Activated CD8-positive, alpha-beta memory T cell treated with anti-CD3 and anti-CD28 coated beads, Interleukin-2, amount 10 ng/mL, durations not matched to agents 7 days and 5 days (primary cell): ENCODE results near the gene PPP1R11. TPM values are rescaled to one million over a fixed set of nuclear protein-coding genes. Genes with fewer than 3 reads are reported as not detected.
A peak's percentile ranks its signal among the peaks of the same experiment; 100 is the strongest.
"Not testable (repeated sequence)": the region's sequence is repeated elsewhere in the genome, so short reads cannot be mapped to it uniquely, and the experiment has no call there.

Source experiments
- ATAC-seq: fragments of 150-1000 bp; cut with Tn5 transposase; one replicate; pipeline ENCODE4 v1.10.0; 2021; ENCODE audit warnings: moderate library complexity
- CTCF ChIA-PET: fragments of 350-600 bp; sonication (Branson Sonifier 250); formaldehyde crosslinking; loops from one replicate; lab custom pipeline; 2021; ENCODE audit warnings: antibody characterized with exemption; lab: Charles Lee
- DNase-seq: peaks from one replicate; pipeline ENCODE4 v3.0.0-alpha.2; 2020
- H3K27ac Mint-ChIP-seq: one replicate; pipeline ENCODE4 v1.8.0; 2021; ENCODE audit warnings: mild to moderate bottlenecking, mixed read lengths
- H3K27me3 Mint-ChIP-seq: one replicate; pipeline ENCODE4 v1.8.0; 2021; ENCODE audit warnings: mixed read lengths
- H3K36me3 Mint-ChIP-seq: one replicate; pipeline ENCODE4 v1.8.0; 2021; ENCODE audit warnings: mild to moderate bottlenecking, mixed read lengths
- H3K4me1 Mint-ChIP-seq: one replicate; pipeline ENCODE4 v1.8.0; 2021; ENCODE audit warnings: mixed read lengths
- H3K4me3 Mint-ChIP-seq: one replicate; pipeline ENCODE4 v1.8.0; 2021; ENCODE audit warnings: mild to moderate bottlenecking, moderate library complexity, mixed read lengths
- H3K9me3 Mint-ChIP-seq: one replicate; pipeline ENCODE4 v1.8.0; 2022; ENCODE audit warnings: low read depth, mixed read lengths
- total RNA-seq, 2 experiments: library from RNA; stranded (reverse); gene quantifications; one replicate each; pipeline ENCODE4 v1.2.3, GENCODE V29; 2021

The PPP1R11 gene
- total RNA-seq, 2 experiments from 2014 or later, result 49.5 to 50.4 TPM

GRCh38 chr6:30102970-30103871 is 36.2 kb downstream of the PPP1R11 start:
- Mint-ChIP-seq H3K36me3 (no peaks in the 10 kb centered on the region), H3K27me3 (peaks cover 65% of the 10 kb centered on the region), H3K9me3 (no peaks in the 10 kb centered on the region), H3K4me1 (peaks cover 37% of the 10 kb centered on the region), H3K27ac (no peak overlapping the region), H3K4me3 (peak overlapping the region; percentile 62)
- CTCF ChIA-PET, result interaction anchor here (0.6 to 5.6 kb wide), 35 partner anchors 9 to 296 kb away, joined by 3 to 234 read pairs (median 5); partner anchors contain the start of genes POLR1H, PPP1R11, RNF39 and TRIM26
- peak; percentile 90 for DNase-seq
- peak; percentile 80 for ATAC-seq

DNA sequence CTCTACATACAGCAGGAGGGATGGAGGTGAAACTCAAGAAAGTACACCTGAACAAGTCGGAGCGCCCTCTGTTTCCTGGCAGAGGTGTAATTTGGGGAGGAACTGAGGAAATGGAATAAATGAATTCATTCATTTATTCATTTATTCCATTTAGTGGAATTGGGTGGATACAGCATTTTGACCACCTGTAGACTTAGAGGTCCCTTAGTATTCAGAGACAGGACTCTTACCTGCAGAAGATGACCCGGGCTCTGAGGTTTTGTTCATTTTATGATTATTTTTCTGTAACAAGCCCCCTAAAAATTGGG is 36.8 kb downstream of the PPP1R11 start:
- H3K27me3 Mint-ChIP-seq, result peaks cover 63% of the 10 kb centered on the region
- ATAC-seq, result no peak
- CTCF ChIA-PET, result interaction anchor here (0.6 to 5.6 kb wide), 30 partner anchors 8 to 294 kb away, joined by 3 to 234 read pairs (median 6); partner anchors contain the start of genes POLR1H, PPP1R11, RNF39 and TRIM26
- H3K27ac Mint-ChIP-seq, result no peak overlapping the region
- peaks cover 37% of the 10 kb centered on the region for H3K4me1 Mint-ChIP-seq
- no peaks in the 10 kb centered on the region for H3K9me3 Mint-ChIP-seq
- peak overlapping the region; percentile 62 for H3K4me3 Mint-ChIP-seq
- DNase-seq, result no peak
- H3K36me3 Mint-ChIP-seq, result no peaks in the 10 kb centered on the region

DNA sequence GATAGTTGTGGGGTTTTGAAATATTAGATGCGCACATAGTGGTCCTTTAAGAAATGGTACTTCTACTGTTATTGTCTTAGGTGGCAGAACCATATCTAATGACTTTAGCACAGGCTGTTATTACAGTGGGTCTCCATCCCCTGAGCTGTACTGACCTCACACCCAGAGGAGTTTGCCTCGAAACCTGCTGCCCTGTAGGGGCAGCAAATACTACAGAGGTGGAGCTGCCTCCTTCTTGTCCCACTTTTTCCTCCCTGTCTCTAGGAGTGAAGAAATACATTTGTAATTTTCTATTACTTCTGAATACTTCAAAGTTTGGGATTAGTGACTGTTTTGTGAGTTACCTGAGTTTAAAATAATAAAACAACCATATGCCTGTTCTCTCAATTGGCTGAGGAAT is 37.7 kb downstream of the PPP1R11 start:
- Mint-ChIP-seq H3K4me3 (no peak overlapping the region), H3K4me1 (peaks cover 36% of the 10 kb centered on the region), H3K36me3 (no peaks in the 10 kb centered on the region), H3K27ac (no peak overlapping the region), H3K9me3 (no peaks in the 10 kb centered on the region), H3K27me3 (peaks cover 59% of the 10 kb centered on the region)
- ATAC-seq (no peak), DNase-seq (no peak)
- CTCF ChIA-PET, result interaction anchor here (0.6 to 5.6 kb wide), 5 partner anchors 14 to 242 kb away, joined by 4 to 234 read pairs (median 5); partner anchors contain the start of genes POLR1H and TRIM40

- H3K4me1 Mint-ChIP-seq, result peaks cover 9% of the 10 kb centered on the region
- CTCF ChIA-PET, result interaction anchor here (0.9 to 1.9 kb wide), 4 partner anchors 9 to 20 kb away, joined by 3 to 8 read pairs (median 4); no protein-coding TSS in a partner anchor
- no peak overlapping the region for H3K4me3 Mint-ChIP-seq
- no peaks in the 10 kb centered on the region for H3K36me3 Mint-ChIP-seq
- peaks cover 67% of the 10 kb centered on the region for H3K27me3 Mint-ChIP-seq
- H3K9me3 Mint-ChIP-seq, result no peaks in the 10 kb centered on the region
- no peak for ATAC-seq
- H3K27ac Mint-ChIP-seq, result no peak overlapping the region
- no peak for DNase-seq
Observed at GRCh38 chr6:30111266-30111856, 44.4 kb downstream of the PPP1R11 start.

DNA sequence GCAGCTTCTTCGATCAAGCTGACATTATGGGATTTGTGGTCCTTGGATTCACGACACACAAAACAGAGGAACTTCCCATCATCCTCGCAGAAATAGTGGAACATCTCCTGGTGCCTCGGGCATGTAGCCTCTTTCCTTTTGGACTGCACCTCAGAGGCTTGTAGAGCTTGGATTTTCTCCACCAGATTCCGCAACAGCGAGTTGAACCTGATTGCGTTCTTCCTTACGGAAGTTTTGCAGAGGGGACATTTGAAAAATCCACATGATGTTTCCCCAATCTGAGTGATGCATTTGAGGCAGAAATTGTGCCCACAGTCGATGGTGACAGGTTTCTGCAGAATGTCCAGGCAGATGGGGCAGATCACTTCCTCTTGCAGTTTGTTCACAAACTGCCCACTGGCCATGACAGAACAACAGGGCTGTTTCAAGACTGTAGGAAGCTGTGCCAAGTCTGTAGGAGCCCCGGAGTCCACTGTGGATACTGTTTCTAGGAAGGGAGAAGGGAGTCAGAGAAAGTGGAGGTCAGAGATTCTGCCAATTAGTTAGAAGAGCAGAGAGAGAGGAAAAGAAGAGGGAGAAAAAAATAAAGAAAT is 45.5 kb downstream of the PPP1R11 start:
- no peak overlapping the region for H3K27ac Mint-ChIP-seq
- DNase-seq (no peak), ATAC-seq (no peak)
- H3K4me3 Mint-ChIP-seq, result no peak overlapping the region
- no peaks in the 10 kb centered on the region for H3K9me3 Mint-ChIP-seq
- CTCF ChIA-PET, result interaction anchor here (0.9 to 1.9 kb wide), 4 partner anchors 10 to 19 kb away, joined by 3 to 8 read pairs (median 4); no protein-coding TSS in a partner anchor
- no peaks in the 10 kb centered on the region for H3K36me3 Mint-ChIP-seq
- H3K4me1 Mint-ChIP-seq, result peaks cover 9% of the 10 kb centered on the region
- peaks cover 67% of the 10 kb centered on the region for H3K27me3 Mint-ChIP-seq

- Mint-ChIP-seq H3K27me3 (peaks cover 64% of the 10 kb centered on the region), H3K4me1 (peaks cover 7% of the 10 kb centered on the region), H3K9me3 (no peaks in the 10 kb centered on the region), H3K36me3 (no peaks in the 10 kb centered on the region), H3K27ac (no peak within 1 kb of the TSS), H3K4me3 (no peak within 1 kb of the TSS)
- CTCF ChIA-PET, result interaction anchor here (1.0 to 1.9 kb wide), 2 partner anchors 11 to 18 kb away, joined by 4 to 8 read pairs; no protein-coding TSS in a partner anchor
- ATAC-seq (no peak), DNase-seq (no peak)
Observed at GRCh38 chr6:30113003-30113759, 46.2 kb downstream of the PPP1R11 start, which contains the start of gene TRIM31. TSS of gene TRIM31 (minus strand) at chr6:30113090. CDS start at chr6:30112805, 285 bp downstream.

- CTCF ChIA-PET, result no interaction called here
- no peaks in the 10 kb centered on the region for H3K36me3 Mint-ChIP-seq
- H3K27me3 Mint-ChIP-seq, result peaks cover 63% of the 10 kb centered on the region
- H3K4me3 Mint-ChIP-seq, result no peak overlapping the region
- H3K9me3 Mint-ChIP-seq, result no peaks in the 10 kb centered on the region
- peaks cover 7% of the 10 kb centered on the region for H3K4me1 Mint-ChIP-seq
- DNase-seq, result no peak
- H3K27ac Mint-ChIP-seq, result no peak overlapping the region
- ATAC-seq, result no peak
Observed at GRCh38 chr6:30113841-30114240, 46.8 kb downstream of the PPP1R11 start.

DNA sequence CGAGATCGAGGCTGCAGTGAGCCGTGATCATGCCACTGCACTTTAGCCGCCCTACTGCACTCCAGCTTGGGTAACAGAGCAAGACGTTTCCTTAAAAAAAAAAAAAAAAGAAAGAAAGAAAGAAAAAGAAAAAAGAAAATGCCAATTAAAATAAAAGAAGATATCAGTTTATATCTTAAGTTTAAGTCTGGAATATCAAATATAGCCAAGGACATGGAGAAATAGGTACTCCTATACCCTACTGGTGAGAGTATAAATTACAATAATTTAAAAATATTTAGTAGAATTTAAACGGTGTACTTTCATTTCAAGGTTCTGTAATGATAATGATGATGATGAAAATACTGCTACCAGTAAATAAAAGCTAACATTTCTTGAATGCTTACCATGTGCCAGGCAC is 49.7 kb downstream of the PPP1R11 start:
- CTCF ChIA-PET, result interaction anchor here (0.7 to 1.4 kb wide), 5 partner anchors 9 to 419 kb away, joined by 3 to 4 read pairs (median 3); no protein-coding TSS in a partner anchor
- H3K4me1 Mint-ChIP-seq, result peaks cover 7% of the 10 kb centered on the region
- H3K36me3 Mint-ChIP-seq, result no peaks in the 10 kb centered on the region
- peaks cover 49% of the 10 kb centered on the region for H3K27me3 Mint-ChIP-seq
- no peaks in the 10 kb centered on the region for H3K9me3 Mint-ChIP-seq
- no peak overlapping the region for H3K27ac Mint-ChIP-seq
- DNase-seq (no peak), ATAC-seq (no peak)
- no peak overlapping the region for H3K4me3 Mint-ChIP-seq

DNA sequence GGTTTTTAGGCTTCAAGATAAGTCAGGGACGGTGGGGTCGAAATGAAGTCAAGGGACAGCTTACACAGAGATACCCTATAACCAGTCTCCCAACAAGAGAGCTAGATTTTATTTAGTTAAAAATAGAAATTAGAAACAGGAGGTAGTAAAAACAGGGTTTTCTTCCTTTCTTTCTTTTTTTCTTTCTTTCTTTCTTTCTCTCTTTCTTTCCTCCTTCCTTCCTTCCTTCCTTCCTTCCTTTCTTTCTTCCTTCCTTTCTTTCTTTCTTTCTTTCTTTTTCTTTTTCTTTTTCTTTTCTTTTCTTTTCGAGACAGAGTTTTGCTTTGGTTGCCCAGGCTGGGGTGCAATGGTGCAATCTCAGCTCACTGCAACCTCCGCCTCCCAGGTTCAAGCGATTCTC is 51.7 kb downstream of the PPP1R11 start:
- not testable (repeated sequence) for H3K4me3 Mint-ChIP-seq, H3K36me3 Mint-ChIP-seq, H3K27ac Mint-ChIP-seq, H3K4me1 Mint-ChIP-seq, H3K9me3 Mint-ChIP-seq, DNase-seq, ATAC-seq
- H3K27me3 Mint-ChIP-seq, result peaks cover 41% of the 10 kb centered on the region
- CTCF ChIA-PET, result interaction anchor here (0.6 to 2.4 kb wide), 3 partner anchors 12 to 15 kb away, joined by 3 to 13 read pairs (median 6); no protein-coding TSS in a partner anchor

Other genes starting within 250 kb of the PPP1R11 start
- under 1 TPM; 0.66 to 0.85 TPM for gene HLA-G, start 239.4 kb upstream of the PPP1R11 start, total RNA-seq
- 1,000 to 10,000 TPM; 1,622 to 2,021 TPM for gene HLA-A, start 124.7 kb upstream of the PPP1R11 start, total RNA-seq
- gene POLR1H, start 5.9 kb upstream of the PPP1R11 start, total RNA-seq, result 10 to 100 TPM; 49.6 to 53.8 TPM
- gene RNF39, start 8.6 kb downstream of the PPP1R11 start, total RNA-seq, result not detected
- gene TRIM31, start 45.9 kb downstream of the PPP1R11 start, total RNA-seq, result not detected
- gene TRIM40, start 68.9 kb downstream of the PPP1R11 start, total RNA-seq, result not detected
- not detected for gene TRIM10, start 94.0 kb downstream of the PPP1R11 start, total RNA-seq
- gene TRIM15, start 96.3 kb downstream of the PPP1R11 start, total RNA-seq, result not detected
- gene TRIM26, start 146.2 kb downstream of the PPP1R11 start, total RNA-seq, result 100 to 1,000 TPM; 112 to 115 TPM